SIG-M5 (cell line): Measurements from ENCODE around the gene PLOD1.

ENCODE experiments used
- DNase-seq: peaks from one replicate; lab custom pipeline; 2025; lab: John Stamatoyannopoulos, UW

PLOD1 gene

DNA sequence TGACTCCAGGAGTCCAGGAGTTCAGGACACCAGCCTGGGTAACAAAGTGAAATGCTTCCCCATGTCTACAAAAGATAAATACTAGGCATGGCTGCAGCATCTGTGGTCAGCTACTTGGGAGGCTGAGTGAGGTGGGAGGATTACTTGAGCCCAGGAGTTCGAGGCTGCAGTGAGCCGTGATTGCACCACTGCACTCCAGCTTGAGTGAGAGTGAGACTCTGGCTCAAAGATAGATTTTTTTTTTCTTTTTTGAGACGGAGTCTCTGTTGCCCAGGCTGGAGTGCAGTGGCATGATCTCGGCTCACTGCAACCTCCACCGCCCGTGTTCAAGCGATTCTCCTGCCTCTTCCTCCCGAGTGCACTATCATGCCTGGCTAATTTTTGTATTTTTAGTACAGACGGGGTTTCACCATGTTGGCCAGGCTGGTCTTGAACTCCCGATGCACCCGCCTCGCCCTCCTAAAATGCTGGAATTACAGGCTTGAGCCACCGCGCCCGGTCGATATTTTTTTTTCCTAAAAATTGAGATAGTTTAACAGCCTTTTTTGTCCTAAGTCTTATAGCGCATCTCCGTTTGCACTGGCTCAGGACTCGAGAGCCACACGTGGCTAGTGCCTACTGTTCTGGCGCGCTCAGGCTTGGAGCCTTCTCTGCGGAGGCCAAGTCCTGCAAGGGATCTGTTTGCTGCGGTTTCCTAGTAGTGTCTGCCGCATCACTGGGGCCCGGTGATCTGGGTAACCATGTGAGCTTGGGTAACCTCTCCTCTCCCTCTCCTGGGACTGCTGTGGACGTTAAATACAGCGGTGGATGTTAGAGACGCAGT is 44.7 kb downstream of the PLOD1 start:
- DNase-seq = no peak

DNA sequence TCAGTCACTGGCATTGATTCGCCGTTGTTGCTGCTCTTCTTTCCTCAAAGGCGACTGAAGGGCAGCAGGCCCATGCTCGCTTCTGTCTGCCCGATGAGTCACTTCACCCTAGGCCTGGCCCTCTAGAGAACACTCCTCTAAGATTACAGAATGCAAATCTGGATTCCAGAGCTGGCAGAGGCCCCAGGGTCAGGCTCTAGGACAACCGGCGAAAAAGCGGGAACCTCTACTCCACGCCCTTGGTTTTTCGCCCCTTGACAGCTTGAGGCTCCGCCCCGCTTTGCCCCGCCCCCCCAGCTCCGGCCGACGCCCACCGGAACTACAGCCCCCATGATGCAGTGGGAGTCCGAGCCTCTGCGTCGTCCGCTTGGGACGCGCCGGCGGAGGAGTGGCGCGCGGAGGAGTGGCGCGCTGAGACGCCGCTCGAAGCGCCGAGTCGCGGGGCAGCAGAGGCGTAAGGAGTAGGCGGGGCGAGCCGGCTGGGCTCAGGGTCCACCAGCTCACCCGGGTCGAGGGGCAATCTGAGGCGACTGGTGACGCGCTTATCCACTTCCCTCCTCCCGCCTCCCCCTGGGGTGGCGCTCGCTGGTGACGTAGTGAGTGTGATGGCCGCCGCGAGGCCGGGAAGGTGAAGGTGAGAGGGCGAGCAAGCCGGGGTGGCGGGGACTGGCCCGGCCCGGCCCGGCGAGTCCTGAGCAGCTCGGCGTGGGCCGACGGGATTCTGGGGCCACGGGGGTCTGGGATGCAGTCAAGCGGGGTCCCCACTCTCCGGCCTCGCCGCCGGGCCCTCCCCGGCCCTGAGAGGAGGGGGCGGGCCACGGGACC is 45.5 kb downstream of the PLOD1 start, which contains the start of gene MFN2:
TSS of gene MFN2 (plus strand) at position 594 of the 825 bp plus-strand sequence. CDS start 8,725 bp downstream, outside the sequence.
- peak; percentile 81 for DNase-seq

DNA sequence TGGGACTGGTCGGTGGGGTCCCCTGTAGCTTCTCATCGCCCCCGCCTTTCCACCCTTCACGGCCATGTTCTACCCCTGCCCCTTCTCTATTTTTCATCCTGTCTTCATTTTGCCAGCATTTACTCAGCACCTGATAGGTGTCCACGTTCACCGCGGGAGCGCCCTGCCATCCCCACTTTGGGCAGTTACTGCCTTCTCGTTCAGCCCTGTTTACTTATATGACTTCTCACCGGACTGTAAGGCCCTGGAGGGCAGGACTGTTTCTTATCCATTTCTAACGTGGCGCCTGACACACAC is 46.1 kb downstream of the PLOD1 start:
- no peak for DNase-seq

DNA sequence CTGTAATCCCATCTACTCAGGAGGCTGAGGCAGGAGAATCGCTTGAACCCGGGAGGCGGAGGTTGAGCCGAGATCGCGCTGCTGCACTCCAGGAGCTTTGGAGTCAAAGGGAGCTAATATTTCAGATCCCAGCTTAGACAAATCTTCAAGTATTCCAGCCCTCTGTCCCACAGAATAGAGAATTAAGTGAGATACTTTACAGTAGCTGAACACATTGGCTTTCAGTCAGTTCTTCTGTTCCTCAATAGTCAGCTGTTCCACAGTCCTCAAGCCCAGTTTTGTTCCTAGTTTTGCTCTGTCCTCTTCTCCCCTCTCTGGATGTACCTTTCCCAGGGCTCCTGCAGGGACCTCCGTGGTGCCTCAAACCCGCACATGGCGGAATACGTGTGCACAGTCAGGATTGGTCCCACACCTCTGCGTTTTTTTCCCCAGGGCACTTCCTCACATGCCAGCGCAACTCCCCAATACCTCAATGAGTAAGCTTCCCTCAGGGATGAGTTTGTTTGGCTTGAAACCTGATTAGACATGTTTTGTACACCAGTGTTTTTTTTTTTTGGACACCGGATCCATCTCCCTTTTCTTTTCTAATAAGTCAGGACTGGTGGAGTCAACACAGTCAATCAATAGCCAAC is 47.0 kb downstream of the PLOD1 start:
- DNase-seq = no peak

DNA sequence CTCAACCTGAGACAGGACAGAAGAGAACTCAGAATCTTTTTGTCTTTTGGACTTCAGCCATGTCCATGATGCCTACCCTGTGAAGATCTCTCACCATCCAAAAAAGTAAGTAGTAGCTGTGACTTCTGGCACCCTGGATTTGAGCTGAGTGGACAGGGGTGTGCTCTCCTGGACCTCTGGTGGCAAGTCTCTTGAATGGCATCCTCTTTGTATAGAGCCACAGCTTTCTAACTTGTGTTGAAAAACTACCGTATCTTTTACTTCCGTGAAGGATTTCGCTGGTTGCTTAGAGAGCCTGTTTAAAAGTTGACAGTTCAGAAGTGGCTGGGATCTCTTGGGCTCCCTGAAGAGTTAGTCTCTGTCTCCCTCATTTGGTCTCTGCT is 47.5 kb downstream of the PLOD1 start:
- DNase-seq = no peak

DNA sequence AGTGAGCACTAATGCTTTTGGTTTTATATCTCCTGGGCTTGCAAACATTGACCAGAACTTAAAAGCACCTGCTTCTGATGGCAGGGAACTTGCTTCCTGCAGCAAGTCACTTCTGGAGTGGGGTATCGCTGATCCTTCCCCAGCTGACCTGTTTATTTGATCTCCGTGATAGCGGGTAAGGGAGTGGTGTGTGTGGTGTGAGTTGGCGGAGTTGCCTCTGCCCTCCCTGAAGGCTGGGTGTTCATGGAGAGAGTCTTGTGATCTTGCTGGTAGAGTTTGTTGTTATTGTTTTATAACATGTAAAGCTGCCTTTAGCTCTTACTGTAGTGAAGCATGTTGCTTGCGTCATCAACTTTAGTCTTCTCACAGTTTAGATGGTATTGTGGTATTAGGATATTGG is 49.6 kb downstream of the PLOD1 start:
- DNase-seq = no peak

DNA sequence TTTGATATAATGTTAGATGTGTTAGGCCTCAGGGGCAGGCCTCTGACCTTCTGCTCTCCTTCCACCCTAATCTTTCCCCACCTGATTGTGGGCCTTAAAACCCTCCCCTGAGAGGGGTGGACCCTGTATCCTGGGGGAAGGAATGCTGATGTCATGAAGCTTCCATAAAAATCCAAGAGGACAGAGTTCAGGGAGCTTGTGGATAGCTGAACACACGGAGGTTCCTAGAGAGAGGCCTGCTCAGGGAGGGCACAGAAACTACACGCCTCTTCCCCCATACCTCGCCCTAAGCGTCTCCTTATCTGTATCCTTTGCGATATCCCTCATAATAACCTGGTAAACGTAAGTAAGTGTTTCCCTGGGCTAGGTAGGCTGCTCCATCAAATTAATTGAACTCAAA is 50.1 kb downstream of the PLOD1 start:
- no peak for DNase-seq

DNA sequence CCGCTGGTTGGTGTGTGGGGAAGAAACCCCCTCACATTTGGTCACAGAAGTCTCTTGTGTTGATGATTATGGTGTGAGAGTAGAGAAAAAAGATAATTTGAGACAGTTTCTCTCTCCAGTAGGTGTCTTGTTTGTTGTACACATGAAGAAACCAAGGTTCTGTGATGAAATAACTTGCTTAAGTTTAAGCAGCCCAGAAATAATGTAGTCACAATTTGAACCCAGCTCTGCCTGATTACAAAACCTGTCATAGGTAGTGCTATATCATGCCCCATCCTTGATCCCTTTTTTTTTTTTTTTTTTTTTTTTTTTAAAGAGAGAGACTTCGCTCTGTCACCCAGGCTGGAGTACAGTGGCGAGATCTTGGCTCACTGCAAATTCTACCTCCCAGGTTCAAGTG is 50.7 kb downstream of the PLOD1 start:
- no peak for DNase-seq

DNA sequence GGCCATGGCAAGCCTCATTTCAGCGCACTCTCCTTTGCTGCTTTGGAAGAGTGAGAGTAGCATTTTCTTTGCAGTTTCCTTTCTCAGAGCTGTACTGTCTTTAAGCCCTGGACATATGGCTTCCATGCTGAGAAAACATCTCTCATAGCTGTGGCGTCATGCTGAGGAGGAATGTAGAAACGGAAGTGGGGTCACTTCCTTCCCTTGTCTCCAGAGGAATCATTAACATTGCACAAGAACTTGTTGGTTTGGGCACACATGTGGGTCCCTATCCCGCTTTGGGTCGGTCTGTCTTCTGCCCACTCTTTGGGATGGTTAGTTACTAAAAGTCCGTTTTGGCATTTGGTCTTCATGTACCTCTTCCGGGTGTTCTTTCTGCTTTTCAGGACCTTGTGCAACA is 51.3 kb downstream of the PLOD1 start:
- no peak for DNase-seq

DNA sequence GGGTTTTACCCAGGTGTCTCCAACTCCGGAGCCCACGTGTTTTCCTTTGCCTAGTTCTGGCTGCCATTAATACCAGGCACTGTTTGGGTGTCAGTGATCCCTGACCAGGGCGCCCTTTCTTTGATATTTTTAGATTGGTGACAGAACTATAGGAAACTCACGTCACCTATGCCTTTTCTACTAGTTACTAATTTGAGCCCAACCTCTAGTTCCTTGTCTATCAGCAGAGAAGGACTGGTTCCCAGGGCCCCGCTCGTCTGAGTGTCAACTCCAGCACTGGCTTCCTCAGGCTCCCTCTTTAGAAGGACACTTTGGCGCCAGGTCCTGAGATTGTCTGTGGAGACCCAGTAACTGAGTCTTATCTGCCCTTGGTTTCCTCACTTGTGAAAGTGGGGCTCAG is 55.2 kb downstream of the PLOD1 start:
- no peak for DNase-seq

DNA sequence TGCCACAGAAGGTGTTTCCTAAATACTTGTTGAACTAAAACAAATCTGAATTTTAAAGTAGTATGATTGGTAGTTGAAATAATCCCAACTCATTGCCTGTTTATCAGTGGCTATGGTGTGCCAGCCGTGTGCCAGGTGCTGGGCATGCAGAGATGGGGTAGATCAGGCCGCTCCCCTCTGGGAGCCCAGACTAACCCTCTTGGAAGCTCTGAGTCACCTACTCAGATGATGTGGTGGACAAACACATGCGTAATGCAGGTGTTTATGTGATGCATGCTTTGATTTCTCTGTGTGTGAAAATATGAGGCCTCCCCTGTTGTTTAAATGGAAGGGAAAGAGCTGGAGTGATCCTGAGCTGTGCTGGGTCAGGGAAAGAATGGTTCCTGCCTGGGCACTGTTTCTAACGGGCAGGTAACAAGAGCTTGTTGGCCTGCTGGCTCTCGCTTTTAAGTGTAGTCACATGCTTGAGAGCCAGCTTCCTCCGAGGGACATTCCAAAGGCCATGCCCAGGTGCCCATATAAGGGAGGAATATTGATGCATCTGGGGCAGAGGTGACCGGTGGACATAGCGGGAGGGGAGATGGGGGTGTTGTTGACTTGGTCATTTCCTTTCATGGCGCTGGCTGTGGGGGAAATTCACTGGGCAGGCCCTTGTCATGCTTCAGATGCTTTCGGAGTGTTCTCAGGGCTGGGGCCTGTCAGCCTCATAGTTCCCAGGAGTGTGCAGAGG is 56.0 kb downstream of the PLOD1 start:
- no peak for DNase-seq

DNA sequence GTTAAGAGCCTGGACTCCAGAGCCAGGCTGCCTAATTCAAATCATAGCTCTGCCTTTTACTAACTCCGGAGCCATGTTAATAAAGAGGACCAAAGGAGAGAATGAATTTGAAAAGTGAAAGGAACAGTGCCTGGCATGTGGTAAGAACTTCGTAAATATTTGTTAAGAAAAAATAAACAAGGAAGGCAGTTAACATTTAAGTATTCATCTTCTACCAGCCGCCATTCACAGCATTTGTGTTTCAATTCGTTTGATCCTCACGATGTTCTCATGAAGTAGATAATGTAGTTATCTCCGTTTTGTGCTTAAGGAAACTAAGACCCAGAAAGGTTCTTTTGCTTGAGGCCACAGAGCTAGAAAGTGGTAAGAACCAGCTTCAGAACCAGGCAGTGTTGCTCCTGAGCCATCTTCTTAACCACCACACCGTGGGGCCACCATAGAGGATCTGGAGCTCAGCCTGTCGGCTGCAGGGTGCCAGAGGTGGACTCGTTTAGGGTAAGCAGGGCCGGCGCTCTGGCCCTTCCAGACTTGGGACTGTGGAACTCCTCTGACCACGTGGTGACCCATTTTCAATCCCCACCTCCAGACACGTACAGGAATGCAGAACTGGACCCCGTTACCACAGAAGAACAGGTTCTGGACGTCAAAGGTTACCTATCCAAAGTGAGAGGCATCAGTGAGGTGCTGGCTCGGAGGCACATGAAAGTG is 57.6 kb downstream of the PLOD1 start:
- no peak for DNase-seq

DNA sequence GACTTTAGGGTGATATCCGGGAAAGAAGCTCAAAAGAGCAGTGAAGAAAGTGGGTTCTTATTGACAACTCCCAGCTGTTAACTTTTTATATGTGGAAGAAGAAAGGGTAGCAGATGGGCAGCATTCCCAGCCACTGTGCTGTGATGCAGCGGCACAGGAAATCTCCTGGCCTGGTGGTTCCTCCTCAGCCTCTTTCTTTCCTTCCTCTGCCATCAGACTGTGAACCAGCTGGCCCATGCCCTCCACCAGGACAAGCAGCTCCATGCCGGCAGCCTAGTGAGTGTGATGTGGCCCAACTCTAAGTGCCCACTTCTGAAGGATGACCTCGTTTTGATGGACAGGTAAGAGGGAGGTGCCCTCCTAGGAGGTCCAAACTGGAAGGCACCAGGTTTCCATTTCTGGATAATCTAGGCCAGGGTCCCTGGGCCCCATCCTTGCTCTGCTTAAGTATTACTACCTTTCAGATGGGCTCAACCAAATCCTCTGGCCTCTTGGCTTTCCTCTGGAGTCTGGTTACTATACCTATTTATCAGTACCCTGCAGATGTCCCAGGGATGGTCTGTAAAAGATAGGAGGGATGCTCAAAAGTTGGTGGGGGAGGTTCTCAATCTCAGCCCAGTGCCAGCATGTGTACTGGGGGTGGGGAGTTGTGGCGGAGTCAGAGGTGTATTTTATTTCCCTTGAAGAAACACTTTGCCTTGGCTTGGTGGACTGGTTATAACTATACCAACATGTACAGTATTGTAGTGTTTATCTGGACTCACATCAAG is 62.7 kb downstream of the PLOD1 start:
- DNase-seq = no peak

DNA sequence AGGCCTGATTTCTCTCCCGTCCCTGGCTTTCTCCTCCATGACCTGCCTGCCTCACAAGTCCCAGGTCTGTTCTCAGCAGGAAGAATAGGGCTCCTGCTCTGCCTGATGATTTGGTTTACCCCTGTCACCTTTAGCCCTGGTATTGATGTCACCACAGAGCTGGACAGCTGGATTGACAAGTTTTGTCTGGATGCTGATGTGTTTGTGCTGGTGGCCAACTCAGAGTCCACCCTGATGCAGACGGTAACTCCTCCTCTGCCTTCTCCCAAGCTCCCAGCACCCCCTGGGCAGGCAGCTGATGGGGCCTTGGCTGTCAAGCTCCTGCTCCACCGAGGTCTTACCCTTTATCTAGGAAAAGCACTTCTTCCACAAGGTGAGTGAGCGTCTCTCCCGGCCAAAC is 64.1 kb downstream of the PLOD1 start:
- DNase-seq = no peak

DNA sequence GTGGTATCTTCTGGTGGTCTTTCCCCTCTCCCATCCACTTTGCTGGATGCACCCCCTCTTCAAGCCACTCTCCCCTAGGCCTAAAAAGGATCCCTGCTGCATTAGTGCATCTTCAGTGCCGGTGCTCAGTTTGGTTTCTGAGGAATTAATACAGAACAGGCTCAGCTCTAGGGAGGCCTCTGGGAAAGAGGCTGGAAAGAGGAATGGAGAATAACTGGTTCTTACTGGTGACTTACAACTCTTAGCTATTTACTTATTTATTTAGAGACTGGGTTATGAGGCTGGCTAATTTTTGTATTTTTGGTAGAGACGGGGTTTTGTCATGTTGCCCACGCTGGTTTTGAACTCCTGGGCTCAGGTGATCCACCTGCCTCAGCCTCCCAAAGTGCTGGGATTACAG is 64.7 kb downstream of the PLOD1 start:
- DNase-seq = no peak

DNA sequence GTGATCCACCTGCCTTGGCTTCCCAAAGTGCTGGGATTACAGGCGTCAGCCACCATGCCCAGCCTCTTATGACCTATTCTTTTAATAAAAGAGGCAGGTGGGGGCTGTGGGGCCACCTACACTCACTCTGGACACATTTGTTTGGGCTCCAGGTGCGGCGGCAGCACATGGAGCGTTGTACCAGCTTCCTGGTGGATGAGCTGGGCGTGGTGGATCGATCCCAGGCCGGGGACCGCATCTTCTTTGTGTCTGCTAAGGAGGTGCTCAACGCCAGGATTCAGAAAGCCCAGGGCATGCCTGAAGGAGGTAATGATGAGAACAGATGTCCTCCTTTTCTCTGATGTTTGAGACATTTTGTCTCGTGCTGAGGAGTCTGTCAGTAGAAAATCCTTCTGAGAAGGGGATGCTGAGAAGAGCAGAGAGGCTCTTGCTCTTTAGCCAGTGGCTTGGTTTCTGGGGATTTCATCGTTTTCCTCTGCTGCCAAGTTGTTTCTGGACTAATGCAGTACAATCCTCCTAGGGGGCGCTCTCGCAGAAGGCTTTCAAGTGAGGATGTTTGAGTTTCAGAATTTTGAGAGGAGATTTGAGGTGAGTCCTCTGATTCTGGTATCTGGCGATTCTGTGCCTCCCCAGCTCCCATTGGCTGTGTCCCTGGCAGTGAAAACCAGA is 66.9 kb downstream of the PLOD1 start:
- no peak for DNase-seq

DNA sequence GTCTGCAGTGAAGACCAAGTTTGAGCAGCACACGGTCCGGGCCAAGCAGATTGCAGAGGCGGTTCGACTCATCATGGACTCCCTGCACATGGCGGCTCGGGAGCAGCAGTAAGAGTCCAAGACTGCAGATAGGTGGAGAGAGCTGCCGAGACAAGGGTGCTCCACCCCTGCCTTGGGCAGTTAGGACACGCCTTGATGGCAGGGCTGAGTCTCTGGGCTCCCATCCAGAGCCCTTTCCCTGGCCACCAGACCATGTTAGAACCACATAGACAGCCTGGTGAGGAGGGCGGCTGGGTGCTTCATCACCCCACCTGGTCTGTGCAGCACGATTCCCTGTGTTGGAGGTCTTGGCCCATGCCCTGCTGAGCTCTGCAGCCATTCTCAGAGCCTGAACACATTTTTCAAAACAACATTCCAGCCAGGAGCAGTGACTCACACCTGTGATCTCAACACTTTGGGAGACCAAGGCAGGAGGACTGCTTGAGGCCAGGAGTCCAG is 67.5 kb downstream of the PLOD1 start:
- no peak for DNase-seq

DNA sequence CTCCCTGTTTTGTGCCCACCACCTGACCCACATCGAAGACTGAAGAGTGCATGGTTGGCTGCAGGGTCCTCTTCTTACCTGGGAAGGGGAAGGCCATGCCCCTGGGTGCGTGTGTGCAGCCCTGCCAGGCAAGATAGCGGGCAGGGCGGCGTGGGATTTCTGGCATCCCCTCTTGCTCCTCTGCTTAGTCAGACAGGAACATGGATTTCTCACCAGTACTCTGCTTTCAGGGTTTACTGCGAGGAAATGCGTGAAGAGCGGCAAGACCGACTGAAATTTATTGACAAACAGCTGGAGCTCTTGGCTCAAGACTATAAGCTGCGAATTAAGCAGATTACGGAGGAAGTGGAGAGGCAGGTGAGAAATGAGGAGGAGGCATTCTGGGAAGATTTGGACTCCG is 69.2 kb downstream of the PLOD1 start:
- DNase-seq = no peak

DNA sequence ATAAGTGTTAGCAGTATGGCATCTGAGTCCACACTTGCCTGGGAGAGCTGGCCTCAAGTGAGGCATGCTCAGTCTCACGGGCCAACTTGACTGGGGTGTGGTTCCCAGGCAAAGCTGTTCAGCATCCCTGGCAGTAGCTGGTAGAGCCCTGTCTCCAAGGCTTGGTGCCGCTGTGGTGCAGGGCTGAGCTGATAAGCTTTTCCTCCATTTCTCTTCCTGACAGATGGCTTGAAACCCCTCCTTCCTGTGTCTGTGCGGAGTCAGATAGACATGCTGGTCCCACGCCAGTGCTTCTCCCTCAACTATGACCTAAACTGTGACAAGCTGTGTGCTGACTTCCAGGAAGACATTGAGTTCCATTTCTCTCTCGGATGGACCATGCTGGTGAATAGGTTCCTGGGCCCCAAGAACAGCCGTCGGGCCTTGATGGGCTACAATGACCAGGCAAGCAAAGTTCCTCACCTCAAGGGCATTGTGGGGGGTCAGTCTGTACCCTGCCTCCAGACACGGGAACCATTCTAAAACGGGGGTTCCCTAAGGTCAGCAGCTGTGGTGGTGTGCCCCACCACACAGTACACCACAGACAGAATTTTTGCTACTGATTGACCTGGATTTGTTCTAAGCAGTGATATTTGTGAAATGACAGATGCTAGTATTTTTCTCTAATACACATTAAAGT is 71.1 kb downstream of the PLOD1 start:
- DNase-seq = no peak
